Liver (tissue), 9 donors: ENCODE measurements around the gene IL1RAPL1. TPM values are rescaled to one million over a fixed set of nuclear protein-coding genes. Genes with fewer than 3 reads are reported as not detected.

ENCODE experiments used
- DNase-seq: peaks from one replicate; pipeline ENCODE4 v3.0.0-alpha.2; 2017; ENCODE audit warnings: low spot score
- H3K27ac ChIP-seq, 2 donors: one replicate each; pipeline ENCODE4 v1.7.0; 2013; ENCODE audit warnings: inconsistent platforms in 2 of 2, low read length in 2 of 2, control low read depth in 1 of 2, low read depth in 1 of 2, mild to moderate bottlenecking in 1 of 2
- H3K27me3 ChIP-seq, 4 donors: one replicate each; pipeline versions ENCODE4 v1.6.1 to v1.7.0; 2013; ENCODE audit warnings: low read length in 3 of 4, inconsistent platforms in 1 of 4, mild to moderate bottlenecking in 1 of 4, moderate library complexity in 1 of 4; ENCODE audit not compliant: control insufficient read depth in 4 of 4, insufficient read depth in 4 of 4
- H3K36me3 ChIP-seq, 4 donors: one replicate each; pipeline versions ENCODE4 v1.6.1 to v1.7.0; 2013; ENCODE audit warnings: low read length in 3 of 4, mild to moderate bottlenecking in 3 of 4, low read depth in 1 of 4, moderate library complexity in 1 of 4; ENCODE audit not compliant: control insufficient read depth in 4 of 4, insufficient read depth in 3 of 4
- H3K4me1 ChIP-seq, 4 donors: one replicate each; pipeline versions ENCODE4 v1.6.1 to v1.7.0; 2013; ENCODE audit warnings: low read length in 3 of 4, mild to moderate bottlenecking in 3 of 4, moderate library complexity in 1 of 4; ENCODE audit not compliant: control insufficient read depth in 4 of 4, insufficient read depth in 4 of 4
- H3K4me3 ChIP-seq, 3 donors: one replicate each; pipeline versions ENCODE4 v1.6.1 to v1.7.0; 2013; ENCODE audit warnings: low read length in 3 of 3, control low read depth in 1 of 3, low read depth in 1 of 3, mild to moderate bottlenecking in 1 of 3
- H3K9ac ChIP-seq, 2 donors: one replicate each; pipeline ENCODE4 v1.7.0; 2013; ENCODE audit warnings: low read length in 2 of 2, mild to moderate bottlenecking in 2 of 2, moderate library complexity in 2 of 2, control low read depth in 1 of 2, low read depth in 1 of 2
- H3K9me3 ChIP-seq, 4 donors: one replicate each; pipeline versions ENCODE4 v1.6.1 to v1.7.0; 2013; ENCODE audit warnings: low read length in 3 of 4; ENCODE audit not compliant: control insufficient read depth in 4 of 4
- CTCF ChIP-seq: fragments of 150-350 bp; IDR thresholded peaks from 2 replicates; pipeline ENCODE4 v1.5.1; 2017; ENCODE audit warnings: improper control_type of control experiment, low read depth, low read length; ENCODE audit not compliant: missing input control
- EGR1 ChIP-seq, 2 donors: IDR thresholded peaks; 2 replicates each; pipeline ENCODE4 v1.6.1; 2016 to 2018; ENCODE audit warnings: antibody characterized with exemption in 2 of 2, low read depth in 2 of 2
- FOXA1 ChIP-seq: IDR thresholded peaks from 2 replicates; pipeline ENCODE4 v1.6.1; 2016; ENCODE audit warnings: antibody characterized with exemption
- FOXA2 ChIP-seq: IDR thresholded peaks from 2 replicates; pipeline ENCODE4 v1.6.1; 2016; ENCODE audit warnings: antibody characterized with exemption
- GABPA ChIP-seq, 2 donors: IDR thresholded peaks in 1 of 2; conservative IDR thresholded peaks in 1 of 2; 2 replicates each; pipeline ENCODE4 v1.6.1; 2016; ENCODE audit warnings: antibody characterized with exemption in 2 of 2, mild to moderate bottlenecking in 1 of 2, moderate library complexity in 1 of 2
- HNF4A ChIP-seq, 2 donors: conservative IDR thresholded peaks; 2 replicates each; pipeline ENCODE4 v1.6.1; 2016; ENCODE audit warnings: antibody characterized with exemption in 2 of 2, mild to moderate bottlenecking in 2 of 2
- HNF4G ChIP-seq: IDR thresholded peaks from 2 replicates; pipeline ENCODE4 v1.6.1; 2016; ENCODE audit warnings: antibody characterized with exemption
- JUND ChIP-seq, 2 donors: IDR thresholded peaks; 2 replicates each; pipeline ENCODE4 v1.6.1; 2016; ENCODE audit warnings: antibody characterized with exemption in 2 of 2
- NR2F2 ChIP-seq: IDR thresholded peaks from 2 replicates; pipeline ENCODE4 v1.6.1; 2016; ENCODE audit warnings: antibody characterized with exemption
- RAD21 ChIP-seq, 2 donors: IDR thresholded peaks; 2 replicates each; pipeline ENCODE4 v1.6.1; 2016; ENCODE audit warnings: antibody characterized with exemption in 2 of 2, mild to moderate bottlenecking in 2 of 2
- RXRA ChIP-seq, 2 donors: IDR thresholded peaks; 2 replicates each; pipeline ENCODE4 v1.6.1; 2017 to 2018; ENCODE audit warnings: antibody characterized with exemption in 2 of 2, mild to moderate bottlenecking in 1 of 2
- SP1 ChIP-seq: IDR thresholded peaks from 2 replicates; pipeline ENCODE4 v1.6.1; 2018; ENCODE audit warnings: antibody characterized with exemption, mild to moderate bottlenecking
- TAF1 ChIP-seq: conservative IDR thresholded peaks from 2 replicates; pipeline ENCODE4 v1.6.1; 2016; ENCODE audit warnings: antibody characterized with exemption, mild to moderate bottlenecking
- WGBS: extraction: QIAGEN DNeasy Blood & Tissue Kit; methylation state at CpG from one replicate; pipeline ENCODE4 v1.1.7; 2013; 5-methylcytosine and 5-hydroxymethylcytosine counted together
- polyA plus RNA-seq, 2 donors: library from polyadenylated mRNA; stranded (reverse) in 1 of 2; unstranded in 1 of 2; fragments of 200-250 nt in 1 of 2; fragments of >200 nt in 1 of 2; fragmentation: Nextera tagmentation in 1 of 2; extraction: Ambion mirVana in 1 of 2; gene quantifications; one replicate each; pipeline versions ENCODE4 v1.2.1 to v1.2.3, GENCODE V29; 2013 to 2015
- total RNA-seq, 2 donors: library from RNA; depleted of rRNA; stranded (reverse); fragments of >200 nt; gene quantifications; one replicate each; pipeline ENCODE4 v1.2.3, GENCODE V29; 2014
- TF ChIP-seq, protein P1 (sequence below): IDR thresholded peaks from 2 replicates; pipeline ENCODE4 v1.6.1; 2016; ENCODE audit warnings: antibody characterized with exemption, mild to moderate bottlenecking
- TF ChIP-seq, protein P2 (sequence below): IDR thresholded peaks from 2 replicates; pipeline ENCODE4 v1.6.1; 2016; ENCODE audit warnings: antibody characterized with exemption
- TF ChIP-seq, protein P3 (sequence below): IDR thresholded peaks from 2 replicates; pipeline ENCODE4 v1.6.1; 2016; ENCODE audit warnings: antibody characterized with exemption
- TF ChIP-seq, protein P4 (sequence below): IDR thresholded peaks from 2 replicates; pipeline ENCODE4 v1.6.1; 2016; ENCODE audit warnings: antibody characterized with exemption
- donor health status: healthy.
- donor health status: healthy.
- donor health status: healthy.
- donor health status: healthy.
- donor health status: healthy.

The IL1RAPL1 gene
- total and polyA plus RNA-seq, 4 donors: 0.08 to 0.33 TPM; not detected in 2

GRCh38 chrX:29295987-29296680 is 708.9 kb downstream of the IL1RAPL1 start:
- Histone ChIP-seq H3K4me3 (no peak overlapping the region), H3K36me3 (no peaks in the 10 kb centered on the region), H3K27me3 (no peaks in the 10 kb centered on the region), H3K9ac (no peak overlapping the region), H3K27ac (no peak overlapping the region), H3K4me1 (no peaks in the 10 kb centered on the region), H3K9me3 (no peaks in the 10 kb centered on the region)
- no peak for DNase-seq
- TF ChIP-seq NR2F2 (no peak), HNF4A (conservative IDR thresholded peaks at IDR 0.05) (no peak), GABPA (IDR thresholded peaks at IDR 0.05 in 1 of 2, conservative IDR thresholded peaks at IDR 0.05 in 1 of 2) (no peak), SP1 (no peak), RAD21 (IDR thresholded peaks at IDR 0.05) (no peak), CTCF (no peak)
- WGBS: 94% methylated on average over 1 of the region's 1 CpG

DNA sequence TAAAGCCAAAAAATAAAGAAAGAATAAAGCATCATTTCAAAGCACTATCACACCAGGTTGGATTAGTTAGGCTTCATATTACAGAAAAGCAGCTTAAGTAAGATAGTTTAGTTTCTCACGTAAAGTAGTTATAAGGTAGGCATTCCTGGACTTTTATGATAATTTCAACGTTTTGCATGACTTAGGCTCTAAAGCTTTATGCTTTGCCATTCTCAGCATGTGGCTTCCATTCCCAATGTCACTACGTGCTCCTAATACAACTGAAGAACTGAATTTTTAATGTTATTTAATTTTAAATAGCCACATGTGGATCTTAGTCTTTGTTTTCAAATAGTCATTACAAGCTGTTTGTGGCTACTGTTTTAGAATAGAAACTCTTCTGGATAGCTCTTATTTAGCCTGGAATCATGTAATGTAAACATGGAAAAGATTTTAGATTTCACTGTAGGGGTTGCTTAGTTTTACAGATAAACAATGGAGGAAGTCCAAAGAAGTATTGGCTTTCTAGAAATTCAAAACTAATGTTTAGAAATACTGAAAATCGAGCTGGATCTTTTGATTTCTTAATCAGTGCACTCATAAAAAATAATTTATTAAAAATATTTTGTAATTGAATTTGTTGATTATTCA is 710.0 kb downstream of the IL1RAPL1 start:
- Histone ChIP-seq H3K9ac (no peak overlapping the region), H3K4me3 (no peak overlapping the region), H3K4me1 (no peaks in the 10 kb centered on the region), H3K27ac (no peak overlapping the region), H3K27me3 (no peaks in the 10 kb centered on the region), H3K9me3 (no peaks in the 10 kb centered on the region), H3K36me3 (no peaks in the 10 kb centered on the region)
- WGBS: 57% methylated on average over 4 of the region's 4 CpGs
- DNase-seq: no peak
- TF ChIP-seq, protein P1, sequence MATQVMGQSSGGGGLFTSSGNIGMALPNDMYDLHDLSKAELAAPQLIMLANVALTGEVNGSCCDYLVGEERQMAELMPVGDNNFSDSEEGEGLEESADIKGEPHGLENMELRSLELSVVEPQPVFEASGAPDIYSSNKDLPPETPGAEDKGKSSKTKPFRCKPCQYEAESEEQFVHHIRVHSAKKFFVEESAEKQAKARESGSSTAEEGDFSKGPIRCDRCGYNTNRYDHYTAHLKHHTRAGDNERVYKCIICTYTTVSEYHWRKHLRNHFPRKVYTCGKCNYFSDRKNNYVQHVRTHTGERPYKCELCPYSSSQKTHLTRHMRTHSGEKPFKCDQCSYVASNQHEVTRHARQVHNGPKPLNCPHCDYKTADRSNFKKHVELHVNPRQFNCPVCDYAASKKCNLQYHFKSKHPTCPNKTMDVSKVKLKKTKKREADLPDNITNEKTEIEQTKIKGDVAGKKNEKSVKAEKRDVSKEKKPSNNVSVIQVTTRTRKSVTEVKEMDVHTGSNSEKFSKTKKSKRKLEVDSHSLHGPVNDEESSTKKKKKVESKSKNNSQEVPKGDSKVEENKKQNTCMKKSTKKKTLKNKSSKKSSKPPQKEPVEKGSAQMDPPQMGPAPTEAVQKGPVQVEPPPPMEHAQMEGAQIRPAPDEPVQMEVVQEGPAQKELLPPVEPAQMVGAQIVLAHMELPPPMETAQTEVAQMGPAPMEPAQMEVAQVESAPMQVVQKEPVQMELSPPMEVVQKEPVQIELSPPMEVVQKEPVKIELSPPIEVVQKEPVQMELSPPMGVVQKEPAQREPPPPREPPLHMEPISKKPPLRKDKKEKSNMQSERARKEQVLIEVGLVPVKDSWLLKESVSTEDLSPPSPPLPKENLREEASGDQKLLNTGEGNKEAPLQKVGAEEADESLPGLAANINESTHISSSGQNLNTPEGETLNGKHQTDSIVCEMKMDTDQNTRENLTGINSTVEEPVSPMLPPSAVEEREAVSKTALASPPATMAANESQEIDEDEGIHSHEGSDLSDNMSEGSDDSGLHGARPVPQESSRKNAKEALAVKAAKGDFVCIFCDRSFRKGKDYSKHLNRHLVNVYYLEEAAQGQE: no peak
- TF ChIP-seq FOXA2: no peak
- TF ChIP-seq, protein P2, sequence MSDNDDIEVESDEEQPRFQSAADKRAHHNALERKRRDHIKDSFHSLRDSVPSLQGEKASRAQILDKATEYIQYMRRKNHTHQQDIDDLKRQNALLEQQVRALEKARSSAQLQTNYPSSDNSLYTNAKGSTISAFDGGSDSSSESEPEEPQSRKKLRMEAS: no peak
- no peak for TF ChIP-seq JUND (IDR thresholded peaks at IDR 0.05)
- no peak for TF ChIP-seq HNF4G
- TF ChIP-seq FOXA1: no peak
- no peak for TF ChIP-seq NR2F2
- TF ChIP-seq HNF4A (conservative IDR thresholded peaks at IDR 0.05): no peak
- TF ChIP-seq, protein P3, sequence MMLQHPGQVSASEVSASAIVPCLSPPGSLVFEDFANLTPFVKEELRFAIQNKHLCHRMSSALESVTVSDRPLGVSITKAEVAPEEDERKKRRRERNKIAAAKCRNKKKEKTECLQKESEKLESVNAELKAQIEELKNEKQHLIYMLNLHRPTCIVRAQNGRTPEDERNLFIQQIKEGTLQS: no peak
- no peak for TF ChIP-seq EGR1 (IDR thresholded peaks at IDR 0.05; ENCODE audit: low read depth in 2 of 2)
- TF ChIP-seq, protein P4, sequence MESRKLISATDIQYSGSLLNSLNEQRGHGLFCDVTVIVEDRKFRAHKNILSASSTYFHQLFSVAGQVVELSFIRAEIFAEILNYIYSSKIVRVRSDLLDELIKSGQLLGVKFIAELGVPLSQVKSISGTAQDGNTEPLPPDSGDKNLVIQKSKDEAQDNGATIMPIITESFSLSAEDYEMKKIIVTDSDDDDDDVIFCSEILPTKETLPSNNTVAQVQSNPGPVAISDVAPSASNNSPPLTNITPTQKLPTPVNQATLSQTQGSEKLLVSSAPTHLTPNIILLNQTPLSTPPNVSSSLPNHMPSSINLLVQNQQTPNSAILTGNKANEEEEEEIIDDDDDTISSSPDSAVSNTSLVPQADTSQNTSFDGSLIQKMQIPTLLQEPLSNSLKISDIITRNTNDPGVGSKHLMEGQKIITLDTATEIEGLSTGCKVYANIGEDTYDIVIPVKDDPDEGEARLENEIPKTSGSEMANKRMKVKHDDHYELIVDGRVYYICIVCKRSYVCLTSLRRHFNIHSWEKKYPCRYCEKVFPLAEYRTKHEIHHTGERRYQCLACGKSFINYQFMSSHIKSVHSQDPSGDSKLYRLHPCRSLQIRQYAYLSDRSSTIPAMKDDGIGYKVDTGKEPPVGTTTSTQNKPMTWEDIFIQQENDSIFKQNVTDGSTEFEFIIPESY: no peak
- no peak for TF ChIP-seq TAF1
- TF ChIP-seq RXRA (IDR thresholded peaks at IDR 0.05): no peak
